Smooth muscle cell (in vitro differentiated cells): ENCODE results near the gene PBLD. TPM values are rescaled to one million over a fixed set of nuclear protein-coding genes. Genes with fewer than 3 reads are reported as not detected.

Experiments
- DNase-seq: peaks from one replicate; lab custom pipeline; 2025; ENCODE audit not compliant: unreplicated experiment; lab: John Stamatoyannopoulos, UW
- H2AFZ ChIP-seq: fragments of 200-600 bp; sonication (generic); 2 replicates; pipeline ENCODE4 v1.6.0; 2016; ENCODE audit warnings: antibody characterized with exemption, low read depth, mild to moderate bottlenecking
- H3F3A ChIP-seq: fragments of 200-600 bp; sonication (generic); 2 replicates; pipeline ENCODE4 v1.6.0; 2017; ENCODE audit warnings: antibody characterized with exemption, low read depth
- H3K27ac ChIP-seq: fragments of 200-600 bp; sonication (generic); 2 replicates; pipeline ENCODE4 v1.5.1; 2016; ENCODE audit warnings: low read depth, mild to moderate bottlenecking
- H3K27me3 ChIP-seq: fragments of 200-600 bp; sonication (generic); 2 replicates; pipeline ENCODE4 v1.6.1; 2016; ENCODE audit warnings: low read depth, mild to moderate bottlenecking
- H3K36me3 ChIP-seq: fragments of 200-600 bp; sonication (generic); 2 replicates; pipeline ENCODE4 v1.5.1; 2016; ENCODE audit warnings: low read depth
- H3K4me1 ChIP-seq: fragments of 200-600 bp; sonication (generic); 2 replicates; pipeline ENCODE4 v1.5.1; 2016; ENCODE audit warnings: low read depth
- H3K4me2 ChIP-seq: fragments of 200-600 bp; sonication (generic); 2 replicates; pipeline ENCODE4 v1.6.0; 2016; ENCODE audit warnings: mild to moderate bottlenecking
- H3K4me3 ChIP-seq: fragments of 200-600 bp; sonication (generic); 2 replicates; pipeline ENCODE4 v1.5.1; 2016; ENCODE audit warnings: mild to moderate bottlenecking
- H3K79me2 ChIP-seq: fragments of 200-600 bp; sonication (generic); 2 replicates; pipeline ENCODE4 v1.6.0; 2016; ENCODE audit warnings: low read depth, mild to moderate bottlenecking
- H3K9ac ChIP-seq: fragments of 200-600 bp; sonication (generic); 2 replicates; pipeline ENCODE4 v1.6.0; 2016; ENCODE audit warnings: low read depth
- H3K9me3 ChIP-seq: fragments of 200-600 bp; sonication (generic); replicated peaks from 2 replicates; pipeline ENCODE4 v1.5.1; 2016; ENCODE audit warnings: low read depth
- H4K20me1 ChIP-seq: fragments of 200-600 bp; sonication (generic); 2 replicates; pipeline ENCODE4 v1.6.0; 2016; ENCODE audit warnings: low read depth
- CTCF ChIP-seq: fragments of 200-600 bp; sonication (generic); IDR thresholded peaks from 2 replicates; pipeline ENCODE4 v1.5.1; 2017; ENCODE audit warnings: borderline replicate concordance, mild to moderate bottlenecking, antibody characterized with exemption; ENCODE audit not compliant: insufficient read depth, poor library complexity, severe bottlenecking
- WGBS: methylation state at CpG from one replicate; pipeline ENCODE4 v1.1.7; 2016; ENCODE audit warnings: low lambda C conversion rate; 5-methylcytosine and 5-hydroxymethylcytosine counted together
- polyA plus RNA-seq: library from polyadenylated mRNA; unstranded; fragments of >200 nt; fragmentation: Nextera tagmentation; extraction: Ambion mirVana; gene quantifications from 2 replicates; pipeline ENCODE4 v1.2.1, GENCODE V29; 2016
- total RNA-seq: library from RNA; depleted of rRNA; stranded (reverse); fragments of >200 nt; gene quantifications from 2 replicates; pipeline ENCODE4 v1.2.3, GENCODE V29; 2014

PBLD gene
- total and polyA plus RNA-seq, 2 experiments from 2014 or later: 2.3 to 5.6 TPM

DNA sequence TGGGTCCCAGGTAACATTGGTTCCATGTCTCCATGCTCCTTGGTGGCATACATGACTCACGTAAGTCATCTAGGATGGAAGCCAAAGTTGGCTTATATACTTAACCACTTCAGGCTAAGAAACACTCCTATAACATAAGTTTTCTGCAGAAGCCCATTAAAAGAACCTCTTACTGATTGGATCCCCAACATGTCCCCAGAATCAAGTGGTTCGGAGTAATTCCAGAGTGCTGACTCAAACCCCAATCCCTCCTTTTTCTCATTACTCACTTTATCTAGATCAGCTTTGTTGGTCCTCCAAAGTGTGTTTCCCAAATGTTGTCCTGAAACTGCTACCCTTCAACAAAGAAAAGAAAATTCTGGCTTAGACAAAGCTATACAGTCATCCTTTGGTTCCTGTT lies 90.7 kb downstream of the PBLD start:
- Histone ChIP-seq H3K4me2 (no peak overlapping the region), H4K20me1 (no peaks in the 10 kb centered on the region), H3K36me3 (no peaks in the 10 kb centered on the region), H3K4me3 (no peak overlapping the region), H3K27ac (no peak overlapping the region), H3K9me3 (no peaks in the 10 kb centered on the region), H3K79me2 (no peaks in the 10 kb centered on the region), H3F3A (no peaks in the 10 kb centered on the region), H2AFZ (no peak overlapping the region), H3K9ac (no peak overlapping the region), H3K27me3 (no peaks in the 10 kb centered on the region), H3K4me1 (no peaks in the 10 kb centered on the region)
- WGBS: 94% methylated on average over 2 of the region's 2 CpGs
- DNase-seq: no peak
- no peak for TF ChIP-seq CTCF

- Histone ChIP-seq H3K9me3 (no peaks in the 10 kb centered on the region), H4K20me1 (no peaks in the 10 kb centered on the region), H3K4me3 (no peak overlapping the region), H3K27me3 (no peaks in the 10 kb centered on the region), H3K9ac (no peak overlapping the region), H3K79me2 (no peaks in the 10 kb centered on the region), H3K27ac (no peak overlapping the region), H2AFZ (no peak overlapping the region), H3K36me3 (no peaks in the 10 kb centered on the region), H3K4me1 (no peaks in the 10 kb centered on the region), H3F3A (no peaks in the 10 kb centered on the region), H3K4me2 (no peak overlapping the region)
- DNase-seq: no peak
- no peak for TF ChIP-seq CTCF
- WGBS: 69% methylated on average over 5 of the region's 5 CpGs
Measured at GRCh38 chr10:68239596-68240150, 93.1 kb downstream of the PBLD start.

DNA sequence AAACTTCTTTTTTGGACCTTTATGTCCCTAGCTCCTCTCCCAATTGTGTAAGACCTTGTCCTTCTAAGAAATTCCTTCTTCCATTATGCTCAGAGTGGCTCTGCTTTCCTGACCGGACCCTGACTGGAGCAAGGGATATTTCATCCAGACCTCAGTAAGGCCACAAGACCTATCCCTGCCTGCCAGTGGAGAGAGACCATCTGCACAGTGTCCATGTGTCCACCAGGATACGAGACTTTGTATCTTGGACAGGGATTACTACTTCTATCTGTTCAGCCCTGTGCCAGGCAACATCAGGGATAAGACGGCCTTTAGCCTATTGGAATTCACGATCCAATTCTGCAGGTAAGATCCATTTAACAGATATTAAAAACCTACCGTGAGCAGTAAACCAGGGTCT lies 93.7 kb downstream of the PBLD start:
- Histone ChIP-seq H3F3A (no peaks in the 10 kb centered on the region), H3K4me3 (no peak overlapping the region), H3K27ac (no peak overlapping the region), H2AFZ (no peak overlapping the region), H3K79me2 (no peaks in the 10 kb centered on the region), H3K9ac (no peak overlapping the region), H3K36me3 (no peaks in the 10 kb centered on the region), H4K20me1 (no peaks in the 10 kb centered on the region), H3K9me3 (no peaks in the 10 kb centered on the region), H3K4me1 (no peaks in the 10 kb centered on the region), H3K27me3 (peaks cover 3% of the 10 kb centered on the region), H3K4me2 (no peak overlapping the region)
- TF ChIP-seq CTCF: no peak
- DNase-seq: no peak
- WGBS: 90% methylated on average over 5 of the region's 5 CpGs

- H3K36me3 ChIP-seq: no peaks in the 10 kb centered on the region
- H3K27me3 ChIP-seq: peaks cover 10% of the 10 kb centered on the region
- H3K79me2 ChIP-seq: no peaks in the 10 kb centered on the region
- no peak for TF ChIP-seq CTCF
- 90% methylated on average over 6 of the region's 6 CpGs for WGBS
- H4K20me1 ChIP-seq: no peaks in the 10 kb centered on the region
- no peaks in the 10 kb centered on the region for H3F3A ChIP-seq
- H3K4me1 ChIP-seq: no peaks in the 10 kb centered on the region
- no peaks in the 10 kb centered on the region for H3K9me3 ChIP-seq
- DNase-seq: no peak
- H3K4me2 ChIP-seq: no peak overlapping the region
- no peak overlapping the region for H3K4me3 ChIP-seq
- no peak overlapping the region for H3K9ac ChIP-seq
- H2AFZ ChIP-seq: no peak overlapping the region
- no peak overlapping the region for H3K27ac ChIP-seq
Measured at GRCh38 chr10:68238371-68238770, 94.4 kb downstream of the PBLD start.
